ENCODE measurements around the gene DNLZ.

DNA sequence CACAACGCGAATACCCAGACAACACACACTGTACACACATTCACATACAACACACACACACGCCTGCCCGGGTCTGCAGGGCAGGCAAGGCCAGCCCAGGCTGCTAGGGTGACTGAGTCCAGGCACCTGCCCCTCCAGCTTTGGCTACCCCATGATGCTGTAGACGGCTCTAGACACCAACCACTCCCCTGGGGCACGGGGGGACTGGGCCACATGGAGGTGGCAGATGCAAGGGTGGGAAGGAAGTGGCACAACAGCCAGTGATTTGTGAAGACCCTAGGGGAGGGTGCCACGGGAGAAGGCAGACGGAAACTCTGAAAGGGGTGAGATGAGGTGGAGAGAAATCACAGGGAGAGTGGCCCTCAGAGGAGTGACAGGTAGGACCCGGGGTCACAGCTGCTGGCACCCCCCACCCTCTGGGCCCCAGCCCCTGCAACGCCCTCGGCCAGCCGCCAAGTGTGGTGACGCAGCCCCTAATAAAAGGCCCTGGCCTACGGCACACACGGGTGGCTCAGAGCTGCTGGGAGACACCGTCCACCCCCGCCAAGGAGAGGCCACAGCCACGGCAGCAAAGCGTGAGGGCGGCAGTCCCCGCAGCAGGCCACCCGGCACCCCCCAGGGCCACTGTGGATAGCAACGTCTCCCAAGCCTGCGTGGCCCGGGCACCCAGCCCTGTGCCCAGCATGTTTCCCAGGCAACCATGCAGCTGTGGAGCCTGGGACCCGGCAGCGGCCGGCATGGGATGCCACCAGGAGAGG lies 53.1 kb downstream of the DNLZ start:
- TF ChIP-seq POLR2A (IDR thresholded peaks at IDR 0.05; ENCODE audit: low read depth, low read length) (no peak), POU2F2 (IDR thresholded peaks at IDR 0.05; ENCODE audit: low read depth, low read length) (no peak)

Data from GM12891 (cell line).